OCI-LY3 (cell line): Measurements from ENCODE around the gene TMEM183A.

ENCODE experiments used
- H2AFZ ChIP-seq: fragments of 200-600, 300-600 bp; shearing (Covaris generic); 2 replicates; pipeline ENCODE4 v1.6.0; 2014; ENCODE audit warnings: antibody characterized with exemption, low read depth, low read length
- H3K27ac ChIP-seq: fragments of 200-600, 300-600 bp; sonication (generic); 2 replicates; pipeline ENCODE4 v1.5.1; 2014; ENCODE audit warnings: mild to moderate bottlenecking, low read length, moderate library complexity, mixed read lengths
- H3K27me3 ChIP-seq: fragments of 200-600, 300-600 bp; sonication (generic); 2 replicates; pipeline ENCODE4 v1.6.1; 2014; ENCODE audit warnings: low read depth, low read length, mixed read lengths
- H3K36me3 ChIP-seq: fragments of 200-600, 300-600 bp; sonication (generic); replicated peaks from 2 replicates; pipeline ENCODE3; 2014; ENCODE audit warnings: low read depth, low read length, mixed read lengths
- H3K4me1 ChIP-seq: fragments of 300-600, 200-600 bp; sonication (generic); 2 replicates; pipeline ENCODE4 v1.6.1; 2014; ENCODE audit warnings: low read length, mixed read lengths
- H3K4me2 ChIP-seq: fragments of 200-600, 300-600 bp; sonication (generic); 2 replicates; pipeline ENCODE4 v1.6.1; 2014; ENCODE audit warnings: low read length, mixed read lengths
- H3K4me3 ChIP-seq: fragments of 300-600, 200-600 bp; sonication (generic); 2 replicates; pipeline ENCODE4 v1.5.1; 2014; ENCODE audit warnings: antibody characterized with exemption, mild to moderate bottlenecking, low read length, moderate library complexity
- H3K79me2 ChIP-seq: fragments of 300-600, 200-600 bp; shearing (Covaris generic); 2 replicates; pipeline ENCODE4 v1.6.1; 2014; ENCODE audit warnings: mild to moderate bottlenecking, low read length, mixed read lengths
- H3K9ac ChIP-seq: fragments of 300-600, 200-600 bp; shearing (Covaris generic); 2 replicates; pipeline ENCODE4 v1.6.0; 2014; ENCODE audit warnings: mild to moderate bottlenecking, low read length, moderate library complexity
- H3K9me3 ChIP-seq: fragments of 200-600, 300-600 bp; shearing (Covaris generic); 2 replicates; pipeline ENCODE4 v1.6.1; 2014; ENCODE audit warnings: low read length, mixed read lengths; ENCODE audit not compliant: insufficient read depth
- H4K20me1 ChIP-seq: fragments of 200-600, 300-600 bp; sonication (generic); 2 replicates; pipeline ENCODE4 v1.6.1; 2016; ENCODE audit warnings: low read length, mixed read lengths; ENCODE audit not compliant: insufficient read depth
- EZH2phosphoT487 ChIP-seq: fragments of 200-600 bp; shearing (Covaris generic); IDR thresholded peaks from 2 replicates; pipeline ENCODE4 v1.6.1; 2018; ENCODE audit warnings: antibody characterized with exemption, mixed run types, low read depth
- TF ChIP-seq, protein P1 (sequence below): fragments of 200-600, 300-600 bp; sonication (generic); IDR thresholded peaks from 2 replicates; pipeline ENCODE4 v1.5.1; 2014; ENCODE audit warnings: antibody characterized with exemption, low read length, low read depth

TMEM183A gene

DNA sequence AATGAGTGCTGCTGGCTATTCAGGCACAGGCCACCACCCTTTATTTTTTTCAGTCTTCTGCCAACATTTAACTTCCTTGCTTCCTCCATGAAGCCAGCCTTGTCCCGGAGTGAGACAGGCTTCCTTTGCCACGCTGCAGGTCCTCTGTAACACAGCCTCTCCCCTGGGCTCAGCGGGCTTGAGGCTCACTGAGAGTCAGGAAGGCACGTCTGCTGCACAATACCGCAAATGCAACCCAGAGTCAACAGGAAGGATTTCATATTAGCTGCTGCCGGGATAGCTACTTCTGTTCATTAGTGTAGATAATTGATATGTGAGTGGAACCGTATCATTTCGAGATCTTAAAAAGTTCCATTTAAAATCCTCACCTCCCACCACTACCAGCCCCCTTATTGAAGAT is 56.1 kb downstream of the TMEM183A start:
- H3K9ac ChIP-seq = no peak overlapping the region
- H4K20me1 ChIP-seq = no peaks in the 10 kb centered on the region
- no peak overlapping the region for H3K4me2 ChIP-seq
- H3K27me3 ChIP-seq = peaks cover 16% of the 10 kb centered on the region
- no peak overlapping the region for H3K27ac ChIP-seq
- H3K36me3 ChIP-seq = no peaks in the 10 kb centered on the region
- no peak overlapping the region for H2AFZ ChIP-seq
- no peak for TF ChIP-seq EZH2phosphoT487
- no peak overlapping the region for H3K4me3 ChIP-seq
- 0 out of 2 replicates have a peak, but pooled peaks cover 3% of the 10 kb centered on the region for H3K4me1 ChIP-seq
- no peaks in the 10 kb centered on the region for H3K79me2 ChIP-seq
- no peaks in the 10 kb centered on the region for H3K9me3 ChIP-seq

DNA sequence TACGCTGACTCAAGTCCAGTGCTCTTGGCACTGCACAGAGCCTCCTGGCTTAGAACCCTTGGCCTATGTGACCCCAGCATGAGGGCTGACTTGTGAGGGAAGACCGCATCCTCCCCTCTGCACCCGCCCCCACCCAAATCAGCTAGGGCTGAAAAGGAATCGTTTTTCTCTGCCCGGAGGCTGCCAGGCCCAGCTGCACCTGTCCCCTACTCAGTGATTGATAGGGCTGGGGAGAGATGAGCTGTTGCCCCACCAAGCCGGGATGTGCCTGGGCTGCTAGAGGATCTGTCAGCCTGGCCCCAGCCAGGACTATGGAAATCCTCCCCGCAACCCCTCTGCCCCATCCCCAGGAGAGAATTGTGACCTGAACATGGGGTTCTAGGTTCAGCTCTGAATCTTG is 58.0 kb downstream of the TMEM183A start:
- H3K36me3 ChIP-seq = no peaks in the 10 kb centered on the region
- no peaks in the 10 kb centered on the region for H3K79me2 ChIP-seq
- TF ChIP-seq EZH2phosphoT487 = no peak
- TF ChIP-seq, protein P1, sequence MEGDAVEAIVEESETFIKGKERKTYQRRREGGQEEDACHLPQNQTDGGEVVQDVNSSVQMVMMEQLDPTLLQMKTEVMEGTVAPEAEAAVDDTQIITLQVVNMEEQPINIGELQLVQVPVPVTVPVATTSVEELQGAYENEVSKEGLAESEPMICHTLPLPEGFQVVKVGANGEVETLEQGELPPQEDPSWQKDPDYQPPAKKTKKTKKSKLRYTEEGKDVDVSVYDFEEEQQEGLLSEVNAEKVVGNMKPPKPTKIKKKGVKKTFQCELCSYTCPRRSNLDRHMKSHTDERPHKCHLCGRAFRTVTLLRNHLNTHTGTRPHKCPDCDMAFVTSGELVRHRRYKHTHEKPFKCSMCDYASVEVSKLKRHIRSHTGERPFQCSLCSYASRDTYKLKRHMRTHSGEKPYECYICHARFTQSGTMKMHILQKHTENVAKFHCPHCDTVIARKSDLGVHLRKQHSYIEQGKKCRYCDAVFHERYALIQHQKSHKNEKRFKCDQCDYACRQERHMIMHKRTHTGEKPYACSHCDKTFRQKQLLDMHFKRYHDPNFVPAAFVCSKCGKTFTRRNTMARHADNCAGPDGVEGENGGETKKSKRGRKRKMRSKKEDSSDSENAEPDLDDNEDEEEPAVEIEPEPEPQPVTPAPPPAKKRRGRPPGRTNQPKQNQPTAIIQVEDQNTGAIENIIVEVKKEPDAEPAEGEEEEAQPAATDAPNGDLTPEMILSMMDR = no peak

DNA sequence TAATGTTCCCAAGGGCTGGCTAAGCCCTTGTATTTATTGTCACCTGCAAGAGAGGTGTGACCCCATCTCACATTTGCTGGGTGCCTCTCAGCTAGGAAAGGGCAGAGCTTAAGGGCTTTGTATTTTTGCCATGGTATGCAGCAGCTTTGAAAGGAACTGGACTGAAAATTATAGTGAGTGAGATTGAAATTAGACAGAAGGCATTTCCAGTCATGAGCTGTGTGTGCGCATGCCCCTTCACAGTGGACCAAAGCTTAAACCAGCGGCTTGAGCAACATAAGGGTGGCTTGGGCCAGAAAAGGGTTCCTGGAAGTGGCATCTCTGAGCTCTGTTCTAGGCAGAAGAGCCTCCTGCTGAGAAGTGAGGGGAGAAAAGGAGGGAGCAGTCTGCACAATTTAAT is 58.8 kb downstream of the TMEM183A start:
- no peaks in the 10 kb centered on the region for H3K36me3 ChIP-seq
- no peak overlapping the region for H3K9ac ChIP-seq
- H3K4me1 ChIP-seq = peaks cover 6% of the 10 kb centered on the region; the same call in 1 of the 2 replicates
- peaks cover 3% of the 10 kb centered on the region; the same call in 1 of the 2 replicates for H3K27me3 ChIP-seq
- no peak overlapping the region for H3K4me3 ChIP-seq
- no peak overlapping the region for H3K4me2 ChIP-seq
- no peaks in the 10 kb centered on the region for H4K20me1 ChIP-seq
- H3K79me2 ChIP-seq = no peaks in the 10 kb centered on the region
- H2AFZ ChIP-seq = no peak overlapping the region
- H3K27ac ChIP-seq = no peak overlapping the region
- TF ChIP-seq, protein P1 = no peak
- TF ChIP-seq EZH2phosphoT487 = no peak
- no peaks in the 10 kb centered on the region for H3K9me3 ChIP-seq

More for the DNA sequence above, 58.0 kb downstream of the TMEM183A start:
- Histone ChIP-seq H3K9me3 (no peaks in the 10 kb centered on the region), H2AFZ (no peak overlapping the region), H3K4me1 (peaks cover 6% of the 10 kb centered on the region; the same call in 1 of the 2 replicates), H3K4me2 (no peak overlapping the region), H3K4me3 (no peak overlapping the region), H3K27me3 (peaks cover 3% of the 10 kb centered on the region; the same call in 1 of the 2 replicates), H3K27ac (no peak overlapping the region), H4K20me1 (no peaks in the 10 kb centered on the region), H3K9ac (no peak overlapping the region)

DNA sequence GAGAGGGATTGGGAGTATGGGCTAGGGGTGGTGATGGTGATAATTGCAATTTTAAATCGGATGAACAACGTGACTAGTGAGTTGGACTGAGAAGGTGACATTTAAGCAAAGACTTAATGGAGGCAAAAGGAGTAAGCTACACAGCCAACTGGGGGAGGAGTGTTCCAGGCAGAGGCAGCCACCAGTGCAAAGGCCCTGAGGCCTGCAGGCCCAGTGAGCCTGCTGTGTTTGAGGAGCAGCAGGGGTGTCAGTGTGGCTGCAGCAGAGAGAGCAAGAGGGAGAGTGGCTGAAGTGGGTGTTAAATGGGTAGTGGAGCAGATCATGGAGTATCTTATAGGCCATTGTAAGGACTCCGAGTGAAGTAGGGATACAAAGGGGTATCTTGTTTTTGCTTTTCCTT is 59.8 kb downstream of the TMEM183A start:
- H3K4me3 ChIP-seq = no peak overlapping the region

More for the DNA sequence above, 59.8 kb downstream of the TMEM183A start:
- no peaks in the 10 kb centered on the region for H3K9me3 ChIP-seq
- H3K4me1 ChIP-seq = peaks cover 6% of the 10 kb centered on the region; the same call in 1 of the 2 replicates
- TF ChIP-seq EZH2phosphoT487 = no peak
- TF ChIP-seq, protein P1 = no peak
- H3K27ac ChIP-seq = no peak overlapping the region
- no peaks in the 10 kb centered on the region for H3K36me3 ChIP-seq
- H3K4me2 ChIP-seq = no peak overlapping the region
- H3K9ac ChIP-seq = no peak overlapping the region
- H2AFZ ChIP-seq = no peak overlapping the region
- H3K79me2 ChIP-seq = no peaks in the 10 kb centered on the region
- H4K20me1 ChIP-seq = no peaks in the 10 kb centered on the region
- peaks cover 7% of the 10 kb centered on the region for H3K27me3 ChIP-seq
